ENCODE measurements around the gene PODNL1. TPM values are rescaled to one million over a fixed set of nuclear protein-coding genes. Genes with fewer than 3 reads are reported as not detected.

PODNL1 gene
- total and polyA plus RNA-seq, 2 of the 8 experiments (the other 6 are each of a cell fraction or from before 2014, with no cell fraction given): 1.0 to 1.5 TPM

DNA sequence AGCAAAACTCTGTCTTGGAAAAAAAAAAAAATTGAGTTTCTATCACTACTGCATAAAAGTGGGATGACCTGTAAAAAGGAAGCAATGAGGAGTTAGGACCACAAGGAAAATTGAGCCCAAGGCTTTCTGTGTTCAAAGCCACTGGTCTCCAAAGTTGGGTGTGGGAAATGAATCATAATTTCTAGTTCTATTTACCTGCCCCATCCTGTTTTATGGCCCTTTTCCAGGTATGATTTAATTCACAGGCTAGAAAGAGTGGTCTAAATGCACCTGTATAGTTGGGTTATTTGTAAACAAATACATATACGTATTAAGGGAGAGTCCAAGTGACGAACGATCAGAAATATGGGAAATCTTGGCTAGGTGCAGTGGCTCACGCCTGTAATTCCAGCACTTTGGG, 8.2 kb upstream of the PODNL1 start (continued):
- TF ChIP-seq CHD2 (IDR thresholded peaks at IDR 0.05; ENCODE audit: low read length) (no peak), TBP (IDR thresholded peaks at IDR 0.05; ENCODE audit: low read depth, low read length) (no peak), SRF (IDR thresholded peaks at IDR 0.05; ENCODE audit: low read depth, low read length) (no peak)

All from H1 (cell line).